HepG2 (cell line): ENCODE data around the gene WNK1.

Source experiments
- ATF4 ChIP-seq, 2 experiments: fragments of 450-650 bp in 1 of 2; sonication (generic) in 1 of 2; formaldehyde crosslinking; IDR thresholded peaks; 2 replicates each; pipeline versions ENCODE4 v1.5.0 to v1.8.0; 2020 to 2022; ENCODE audit warnings: mild to moderate bottlenecking in 1 of 2, missing genetic modification reagents in 1 of 2
- BATF2 ChIP-seq: sonication (generic); formaldehyde crosslinking; IDR thresholded peaks from 2 replicates; pipeline ENCODE4 v1.8.0; 2022; ENCODE audit warnings: mild to moderate bottlenecking, missing genetic modification reagents, moderate library complexity
- CTCF ChIP-seq: sonication (generic); formaldehyde crosslinking; IDR thresholded peaks from 2 replicates; pipeline ENCODE4 v1.5.0; 2020; ENCODE audit warnings: mild to moderate bottlenecking, missing genetic modification reagents, moderate library complexity
- REL ChIP-seq: sonication (generic); formaldehyde crosslinking; conservative IDR thresholded peaks from 2 replicates; pipeline ENCODE4 v1.8.0; 2022; ENCODE audit warnings: mild to moderate bottlenecking, missing genetic modification reagents, moderate library complexity
- ZNF367 ChIP-seq: sonication (generic); formaldehyde crosslinking; IDR thresholded peaks from 2 replicates; pipeline ENCODE4 v1.4.0; 2020; ENCODE audit warnings: missing genetic modification reagents, borderline replicate concordance
- ZNF501 ChIP-seq: sonication (generic); formaldehyde crosslinking; IDR thresholded peaks from 2 replicates; pipeline ENCODE4 v1.5.1; 2020; ENCODE audit warnings: mild to moderate bottlenecking, moderate library complexity, missing genetic modification reagents

DNA sequence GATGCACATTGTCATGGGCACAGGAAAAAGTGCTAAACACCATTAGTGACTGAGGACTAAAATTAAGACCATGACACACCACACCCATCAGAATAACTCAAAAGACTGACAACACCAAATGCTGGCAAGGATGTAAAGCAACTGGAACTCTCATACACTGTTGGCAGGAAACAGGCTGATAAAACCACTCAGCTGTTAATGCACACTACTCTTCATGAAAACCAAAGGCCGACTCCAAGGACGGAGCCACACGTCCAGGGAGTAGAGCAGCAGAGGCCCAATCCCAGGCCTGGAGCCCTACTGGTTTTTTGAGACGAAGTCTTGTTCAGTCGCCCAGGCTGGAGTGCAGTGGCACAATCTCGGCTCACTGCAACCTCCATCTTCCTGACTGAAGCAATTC is 190.7 kb downstream of the WNK1 start:
- no peak for TF ChIP-seq BATF2 (CRISPR knock-in tag)
- no peak for TF ChIP-seq ATF4 (CRISPR knock-in tag; IDR thresholded peaks at IDR 0.05)
- no peak for TF ChIP-seq CTCF (CRISPR knock-in tag)
- TF ChIP-seq ZNF501 = no peak
- TF ChIP-seq REL = no peak
- TF ChIP-seq ZNF367 (CRISPR knock-in tag) = no peak
